A549 (cell line): ENCODE data around the gene AARSD1. TPM values are rescaled to one million over a fixed set of nuclear protein-coding genes. Genes with fewer than 3 reads are reported as not detected.

Experiments used
- BHLHE40 ChIP-seq: IDR thresholded peaks from 2 replicates; pipeline ENCODE4 v1.6.1; 2012; ENCODE audit warnings: low read depth, low read length, inconsistent platforms
- CBX8 ChIP-seq: fragments of 200-600 bp; sonication (generic); IDR thresholded peaks from 2 replicates; pipeline ENCODE4 v1.6.1; 2016
- CHD2 ChIP-seq: fragments of 150-350 bp; IDR thresholded peaks from 2 replicates; pipeline ENCODE4 v1.6.1; 2014; ENCODE audit warnings: low read length; ENCODE audit not compliant: partially characterized antibody
- CHD4 ChIP-seq: fragments of 200-600 bp; sonication (generic); IDR thresholded peaks from 2 replicates; pipeline ENCODE4 v1.6.1; 2016; ENCODE audit warnings: antibody characterized with exemption, mild to moderate bottlenecking, borderline replicate concordance
- EHF ChIP-seq: fragments of 250-450 bp; sonication (Bioruptor Pico); IDR thresholded peaks from 2 replicates; pipeline ENCODE4 v1.5.0; 2020; ENCODE audit warnings: mild to moderate bottlenecking
- ESRRA ChIP-seq: fragments of 150-350 bp; IDR thresholded peaks from 2 replicates; pipeline ENCODE4 v1.6.1; 2014; ENCODE audit warnings: mild to moderate bottlenecking, low read length, borderline replicate concordance
- HOXA7 ChIP-seq: fragments of 250-450 bp; sonication (Bioruptor Pico); IDR thresholded peaks from 2 replicates; pipeline ENCODE4 v1.5.0; 2020; ENCODE audit warnings: mild to moderate bottlenecking, moderate library complexity
- HOXB13 ChIP-seq: fragments of 250-450 bp; sonication (Bioruptor Pico); IDR thresholded peaks from 2 replicates; pipeline ENCODE4 v1.5.0; 2020; ENCODE audit warnings: low read depth, mild to moderate bottlenecking, moderate library complexity
- KDM5A ChIP-seq: fragments of 200-600 bp; sonication (generic); IDR thresholded peaks from 2 replicates; pipeline ENCODE4 v1.6.1; 2016; ENCODE audit warnings: antibody characterized with exemption, mild to moderate bottlenecking
- MAFK ChIP-seq: fragments of 450-650 bp; IDR thresholded peaks from 2 replicates; pipeline ENCODE4 v1.6.1; 2014; ENCODE audit not compliant: partially characterized antibody
- NPAS2 ChIP-seq: fragments of 250-450 bp; sonication (Bioruptor Pico); IDR thresholded peaks from 2 replicates; pipeline ENCODE4 v1.8.0; 2022; ENCODE audit warnings: mild to moderate bottlenecking, moderate library complexity, borderline replicate concordance
- PHF8 ChIP-seq: fragments of 200-600 bp; sonication (generic); IDR thresholded peaks from 2 replicates; pipeline ENCODE4 v1.6.1; 2016; ENCODE audit warnings: low read depth, mild to moderate bottlenecking, antibody characterized with exemption, moderate library complexity, borderline replicate concordance
- RAD21 ChIP-seq, 2 experiments: fragments of >200 bp in 1 of 2; sonication (Bioruptor Twin) in 1 of 2; formaldehyde crosslinking in 1 of 2; IDR thresholded peaks in 1 of 2; conservative IDR thresholded peaks in 1 of 2; 2 replicates in 1 of 2; 3 replicates in 1 of 2; pipeline ENCODE4 v1.6.1; 2012 to 2018; ENCODE audit warnings: inconsistent platforms in 1 of 2
- RARB ChIP-seq: fragments of 250-450 bp; sonication (Bioruptor Pico); IDR thresholded peaks from 2 replicates; pipeline ENCODE4 v1.8.0; 2021; ENCODE audit warnings: mild to moderate bottlenecking, moderate library complexity
- RCOR1 ChIP-seq: fragments of 150-350 bp; IDR thresholded peaks from 2 replicates; pipeline ENCODE4 v1.6.1; 2014; ENCODE audit warnings: antibody characterized with exemption, low read length, low read depth
- RFX5 ChIP-seq: fragments of 450-650 bp; IDR thresholded peaks from 2 replicates; pipeline ENCODE4 v1.7.1; 2014; ENCODE audit warnings: antibody characterized with exemption, mild to moderate bottlenecking, moderate library complexity
- SREBF2 ChIP-seq: fragments of 450-650 bp; IDR thresholded peaks from 2 replicates; pipeline ENCODE4 v1.6.1; 2014; ENCODE audit warnings: mild to moderate bottlenecking, moderate library complexity
- TFCP2L1 ChIP-seq: fragments of 250-450 bp; sonication (Bioruptor Pico); IDR thresholded peaks from 2 replicates; pipeline ENCODE4 v1.5.0; 2021; ENCODE audit warnings: mild to moderate bottlenecking
- ZC3H11A ChIP-seq: fragments of 450-650 bp; IDR thresholded peaks from 2 replicates; pipeline ENCODE4 v1.6.1; 2014; ENCODE audit warnings: antibody characterized with exemption, mild to moderate bottlenecking
- ZSCAN20 ChIP-seq: fragments of 250-450 bp; sonication (Bioruptor Pico); IDR thresholded peaks from 2 replicates; pipeline ENCODE4 v1.8.0; 2022; ENCODE audit warnings: mild to moderate bottlenecking, moderate library complexity
- polyA plus RNA-seq, 4 experiments: library from polyadenylated mRNA; depleted of rRNA in 3 of 4; stranded (reverse); fragments of >200 nt; fragmentation: RNase III in 1 of 4; extraction: RNeasy Plus Mini Kit Qiagen cat#74134 plus additional on column Dnase treatment in 1 of 4; gene quantifications; 2 replicates in 3 of 4; 3 replicates in 1 of 4; pipeline ENCODE4 v1.2.3, GENCODE V29; 2011 to 2017
- TF ChIP-seq, protein P1 (sequence below): fragments of >200 bp; sonication (Bioruptor Twin); formaldehyde crosslinking; IDR thresholded peaks from 3 replicates; pipeline ENCODE4 v1.5.1; 2016
- TF ChIP-seq, protein P2 (sequence below): fragments of 200-600 bp; sonication (generic); IDR thresholded peaks from 2 replicates; pipeline ENCODE4 v1.6.1; 2016; ENCODE audit warnings: antibody characterized with exemption, mild to moderate bottlenecking, moderate library complexity
- TF ChIP-seq, protein P3 (sequence below): fragments of 450-650 bp; IDR thresholded peaks from 2 replicates; pipeline ENCODE4 v1.6.1; 2014; ENCODE audit warnings: antibody characterized with exemption

The AARSD1 gene
- polyA plus RNA-seq, 2 of the 4 experiments (the other 2 are of a cell fraction) = 66.6 to 70.7 TPM

DNA sequence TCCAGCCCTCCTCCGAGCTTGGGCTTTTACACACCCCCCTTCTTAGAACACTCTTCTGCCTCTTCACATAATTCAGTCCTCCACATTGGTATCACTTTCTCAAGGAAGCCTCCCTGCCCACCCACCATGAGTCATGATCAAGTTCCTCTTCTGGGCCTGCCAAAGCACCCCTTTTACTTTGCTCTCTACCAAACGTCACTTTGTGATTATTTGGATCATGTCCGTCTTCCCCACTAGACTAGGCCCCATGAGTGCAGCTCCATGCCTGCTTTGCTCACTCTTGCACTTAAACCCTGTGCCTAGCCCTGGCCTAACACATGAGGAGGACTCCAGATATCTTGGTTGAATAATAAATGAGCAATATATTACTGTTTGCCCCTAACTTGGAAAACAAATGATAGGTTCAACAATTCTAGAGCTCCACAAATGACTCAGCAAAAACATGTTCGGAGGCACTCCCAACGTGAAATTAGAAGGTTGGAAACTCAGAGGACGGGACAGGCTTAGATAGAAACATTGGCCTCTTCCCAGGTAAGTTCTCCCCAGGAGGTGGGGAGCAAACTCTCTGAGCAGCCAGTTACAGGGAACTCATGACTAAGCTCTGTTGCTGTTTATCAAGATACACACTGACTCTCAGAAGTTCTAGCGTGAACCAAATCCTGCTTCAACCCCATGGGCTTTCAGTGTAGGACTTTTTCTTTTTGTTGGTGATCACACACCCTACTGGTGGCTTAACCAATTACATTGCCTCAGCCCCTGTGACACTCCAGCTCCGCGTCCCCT, 35.3 kb downstream of the AARSD1 start (continued):
- TF ChIP-seq, protein P1, sequence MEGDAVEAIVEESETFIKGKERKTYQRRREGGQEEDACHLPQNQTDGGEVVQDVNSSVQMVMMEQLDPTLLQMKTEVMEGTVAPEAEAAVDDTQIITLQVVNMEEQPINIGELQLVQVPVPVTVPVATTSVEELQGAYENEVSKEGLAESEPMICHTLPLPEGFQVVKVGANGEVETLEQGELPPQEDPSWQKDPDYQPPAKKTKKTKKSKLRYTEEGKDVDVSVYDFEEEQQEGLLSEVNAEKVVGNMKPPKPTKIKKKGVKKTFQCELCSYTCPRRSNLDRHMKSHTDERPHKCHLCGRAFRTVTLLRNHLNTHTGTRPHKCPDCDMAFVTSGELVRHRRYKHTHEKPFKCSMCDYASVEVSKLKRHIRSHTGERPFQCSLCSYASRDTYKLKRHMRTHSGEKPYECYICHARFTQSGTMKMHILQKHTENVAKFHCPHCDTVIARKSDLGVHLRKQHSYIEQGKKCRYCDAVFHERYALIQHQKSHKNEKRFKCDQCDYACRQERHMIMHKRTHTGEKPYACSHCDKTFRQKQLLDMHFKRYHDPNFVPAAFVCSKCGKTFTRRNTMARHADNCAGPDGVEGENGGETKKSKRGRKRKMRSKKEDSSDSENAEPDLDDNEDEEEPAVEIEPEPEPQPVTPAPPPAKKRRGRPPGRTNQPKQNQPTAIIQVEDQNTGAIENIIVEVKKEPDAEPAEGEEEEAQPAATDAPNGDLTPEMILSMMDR = peak; percentile 74
- TF ChIP-seq KDM5A (no peak), CHD2 (no peak), SREBF2 (no peak), ZC3H11A (no peak), EHF (CRISPR knock-in tag) (peak; percentile 77; the same call in 1 of the 2 replicates), PHF8 (no peak), RFX5 (no peak), NPAS2 (CRISPR knock-in tag) (no peak), CHD4 (no peak), MAFK (peak; percentile 99), RCOR1 (no peak), ESRRA (no peak), CBX8 (no peak), TFCP2L1 (CRISPR knock-in tag) (no peak), RARB (CRISPR knock-in tag) (no peak), ZSCAN20 (CRISPR knock-in tag) (no peak), BHLHE40 (no peak), HOXA7 (CRISPR knock-in tag) (peak; percentile 75; the same call in 1 of the 2 replicates), HOXB13 (no peak), RAD21 (conservative IDR thresholded peaks at IDR 0.05 in 1 of 2, IDR thresholded peaks at IDR 0.05 in 1 of 2) (peak; percentile 82 to 84)
- TF ChIP-seq, protein P2, sequence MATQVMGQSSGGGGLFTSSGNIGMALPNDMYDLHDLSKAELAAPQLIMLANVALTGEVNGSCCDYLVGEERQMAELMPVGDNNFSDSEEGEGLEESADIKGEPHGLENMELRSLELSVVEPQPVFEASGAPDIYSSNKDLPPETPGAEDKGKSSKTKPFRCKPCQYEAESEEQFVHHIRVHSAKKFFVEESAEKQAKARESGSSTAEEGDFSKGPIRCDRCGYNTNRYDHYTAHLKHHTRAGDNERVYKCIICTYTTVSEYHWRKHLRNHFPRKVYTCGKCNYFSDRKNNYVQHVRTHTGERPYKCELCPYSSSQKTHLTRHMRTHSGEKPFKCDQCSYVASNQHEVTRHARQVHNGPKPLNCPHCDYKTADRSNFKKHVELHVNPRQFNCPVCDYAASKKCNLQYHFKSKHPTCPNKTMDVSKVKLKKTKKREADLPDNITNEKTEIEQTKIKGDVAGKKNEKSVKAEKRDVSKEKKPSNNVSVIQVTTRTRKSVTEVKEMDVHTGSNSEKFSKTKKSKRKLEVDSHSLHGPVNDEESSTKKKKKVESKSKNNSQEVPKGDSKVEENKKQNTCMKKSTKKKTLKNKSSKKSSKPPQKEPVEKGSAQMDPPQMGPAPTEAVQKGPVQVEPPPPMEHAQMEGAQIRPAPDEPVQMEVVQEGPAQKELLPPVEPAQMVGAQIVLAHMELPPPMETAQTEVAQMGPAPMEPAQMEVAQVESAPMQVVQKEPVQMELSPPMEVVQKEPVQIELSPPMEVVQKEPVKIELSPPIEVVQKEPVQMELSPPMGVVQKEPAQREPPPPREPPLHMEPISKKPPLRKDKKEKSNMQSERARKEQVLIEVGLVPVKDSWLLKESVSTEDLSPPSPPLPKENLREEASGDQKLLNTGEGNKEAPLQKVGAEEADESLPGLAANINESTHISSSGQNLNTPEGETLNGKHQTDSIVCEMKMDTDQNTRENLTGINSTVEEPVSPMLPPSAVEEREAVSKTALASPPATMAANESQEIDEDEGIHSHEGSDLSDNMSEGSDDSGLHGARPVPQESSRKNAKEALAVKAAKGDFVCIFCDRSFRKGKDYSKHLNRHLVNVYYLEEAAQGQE = no peak
- TF ChIP-seq, protein P3, sequence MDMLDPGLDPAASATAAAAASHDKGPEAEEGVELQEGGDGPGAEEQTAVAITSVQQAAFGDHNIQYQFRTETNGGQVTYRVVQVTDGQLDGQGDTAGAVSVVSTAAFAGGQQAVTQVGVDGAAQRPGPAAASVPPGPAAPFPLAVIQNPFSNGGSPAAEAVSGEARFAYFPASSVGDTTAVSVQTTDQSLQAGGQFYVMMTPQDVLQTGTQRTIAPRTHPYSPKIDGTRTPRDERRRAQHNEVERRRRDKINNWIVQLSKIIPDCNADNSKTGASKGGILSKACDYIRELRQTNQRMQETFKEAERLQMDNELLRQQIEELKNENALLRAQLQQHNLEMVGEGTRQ = no peak
